NOMO-1 treated with dmso at 0.1 percent for 144 hours (cell line): ENCODE measurements around the gene BTNL2.
"Not testable (repeated sequence)": the region's sequence is repeated elsewhere in the genome, so short reads cannot be mapped to it uniquely, and the experiment has no call there.

Experiments used
- DNase-seq: peaks from one replicate; lab custom pipeline; 2025; ENCODE audit not compliant: unreplicated experiment; lab: John Stamatoyannopoulos, UW

BTNL2 gene, protein sequence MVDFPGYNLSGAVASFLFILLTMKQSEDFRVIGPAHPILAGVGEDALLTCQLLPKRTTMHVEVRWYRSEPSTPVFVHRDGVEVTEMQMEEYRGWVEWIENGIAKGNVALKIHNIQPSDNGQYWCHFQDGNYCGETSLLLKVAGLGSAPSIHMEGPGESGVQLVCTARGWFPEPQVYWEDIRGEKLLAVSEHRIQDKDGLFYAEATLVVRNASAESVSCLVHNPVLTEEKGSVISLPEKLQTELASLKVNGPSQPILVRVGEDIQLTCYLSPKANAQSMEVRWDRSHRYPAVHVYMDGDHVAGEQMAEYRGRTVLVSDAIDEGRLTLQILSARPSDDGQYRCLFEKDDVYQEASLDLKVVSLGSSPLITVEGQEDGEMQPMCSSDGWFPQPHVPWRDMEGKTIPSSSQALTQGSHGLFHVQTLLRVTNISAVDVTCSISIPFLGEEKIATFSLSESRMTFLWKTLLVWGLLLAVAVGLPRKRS

DNA sequence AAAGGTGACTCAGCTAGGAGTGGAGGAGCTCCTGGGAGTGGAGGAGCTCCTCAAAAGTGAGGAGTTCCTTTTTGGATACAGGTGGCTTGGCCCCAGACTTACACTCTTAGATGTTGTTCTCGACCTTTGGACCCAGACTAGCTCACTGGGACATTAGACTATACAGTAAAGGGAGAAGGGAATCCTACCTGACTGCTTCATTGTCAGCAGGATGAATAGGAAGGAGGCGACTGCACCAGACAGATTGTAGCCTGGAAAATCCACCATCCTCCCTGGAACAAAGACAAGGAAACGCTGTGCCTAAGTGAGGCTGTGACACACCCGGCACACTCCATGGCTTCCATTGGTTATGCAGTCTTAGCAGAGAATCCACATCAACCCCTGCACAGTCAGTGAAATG, at the start of gene BTNL2:
Gene BTNL2 (minus strand): TSS at position 325 of the 400 bp plus-strand sequence. CDS start 58 bp downstream, at position 267.
- no peak for DNase-seq

DNA sequence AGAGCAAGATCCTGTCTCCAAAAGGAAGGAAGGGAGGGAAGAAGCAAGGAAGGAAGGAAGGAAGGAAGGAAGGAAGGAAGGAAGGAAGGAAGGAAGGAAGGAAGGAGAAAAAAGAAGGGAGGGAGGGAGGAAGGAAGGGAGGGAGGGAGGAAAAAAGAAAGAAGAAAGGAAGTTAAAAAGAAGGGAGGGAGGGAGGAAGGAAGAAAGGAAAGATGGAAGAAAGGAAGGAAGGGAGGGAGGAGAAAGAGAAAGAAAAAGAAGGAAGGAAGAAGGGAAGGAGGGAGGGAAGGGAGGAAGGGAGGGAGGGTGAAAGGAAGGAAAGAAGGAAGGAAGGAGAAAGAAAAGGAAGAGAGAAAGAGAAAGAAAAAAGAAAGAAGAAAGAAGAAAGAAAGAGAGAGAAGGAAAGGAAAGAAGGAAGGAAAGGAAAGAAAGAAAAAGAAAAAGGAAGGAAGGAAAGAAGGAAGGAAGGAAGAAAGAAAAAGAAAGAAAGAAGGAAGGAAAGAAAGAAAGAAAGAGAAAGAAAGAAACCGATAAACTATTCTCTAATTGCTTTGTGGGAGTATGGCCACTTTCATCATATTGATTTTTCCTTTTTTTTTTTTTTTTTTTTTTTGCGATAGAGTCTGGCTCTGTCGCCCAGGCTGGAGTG, 42.2 kb upstream of the BTNL2 start:
- DNase-seq: no peak

DNA sequence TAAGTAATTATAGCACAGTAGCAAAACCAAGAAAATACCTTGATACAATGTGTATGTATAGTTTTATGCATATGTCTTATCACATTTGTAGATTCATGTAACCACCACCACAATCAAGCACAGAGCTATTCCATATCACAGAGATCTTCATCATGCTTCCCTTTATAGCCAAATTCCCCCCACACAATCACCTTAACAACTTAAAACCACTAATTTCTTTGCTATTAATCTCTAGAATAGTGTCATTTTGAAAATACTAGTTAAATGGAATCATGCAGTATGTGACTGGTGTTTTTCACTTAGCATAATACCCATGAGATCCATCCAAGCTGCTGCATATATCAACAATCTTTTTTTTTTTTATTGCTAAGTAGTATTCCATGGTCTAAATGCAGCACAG, 41.0 kb upstream of the BTNL2 start:
- DNase-seq: no peak

DNA sequence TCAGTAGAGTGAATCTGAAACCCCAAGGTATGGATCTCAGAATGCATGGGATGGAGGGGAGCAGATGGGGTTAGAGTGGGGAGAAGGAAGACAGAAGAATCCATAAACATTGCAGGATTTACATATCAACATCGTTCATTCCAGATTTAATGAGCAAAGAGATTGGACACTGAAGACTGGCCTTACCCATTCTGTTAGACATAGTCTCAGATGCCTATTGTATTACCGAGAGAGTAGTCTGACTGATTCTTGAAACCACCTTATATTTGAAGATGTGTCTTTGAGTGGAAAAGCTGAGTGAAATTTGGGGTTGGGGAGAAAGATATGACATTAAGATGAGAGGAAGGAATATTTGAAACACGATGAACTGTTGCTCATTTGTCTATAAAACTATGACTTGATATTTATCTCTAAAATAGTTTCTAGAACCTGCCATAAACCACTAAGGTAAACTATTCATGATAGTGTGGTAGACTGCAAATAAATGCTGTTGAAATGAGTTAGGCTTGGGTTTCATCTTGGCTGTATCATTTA, 38.4 kb upstream of the BTNL2 start:
- DNase-seq: no peak

DNA sequence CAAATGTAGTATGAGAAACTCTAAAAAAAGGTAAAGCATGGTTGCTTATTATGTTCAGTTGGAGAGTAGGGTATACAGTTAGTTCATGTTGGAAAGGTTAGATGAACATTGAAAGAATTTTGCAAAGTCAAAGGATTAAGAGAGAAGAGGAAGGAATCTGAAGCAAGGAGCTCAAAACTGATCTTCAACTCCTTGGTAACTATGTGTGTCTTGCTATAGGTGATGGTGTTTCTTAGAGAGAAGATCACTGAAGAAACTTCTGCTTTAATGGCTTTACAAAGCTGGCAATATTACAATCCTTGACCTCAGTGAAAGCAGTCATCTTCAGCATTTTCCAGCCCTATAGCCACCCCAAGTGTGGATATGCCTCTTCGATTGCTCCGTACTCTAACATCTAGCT, 37.5 kb upstream of the BTNL2 start:
- DNase-seq: no peak

DNA sequence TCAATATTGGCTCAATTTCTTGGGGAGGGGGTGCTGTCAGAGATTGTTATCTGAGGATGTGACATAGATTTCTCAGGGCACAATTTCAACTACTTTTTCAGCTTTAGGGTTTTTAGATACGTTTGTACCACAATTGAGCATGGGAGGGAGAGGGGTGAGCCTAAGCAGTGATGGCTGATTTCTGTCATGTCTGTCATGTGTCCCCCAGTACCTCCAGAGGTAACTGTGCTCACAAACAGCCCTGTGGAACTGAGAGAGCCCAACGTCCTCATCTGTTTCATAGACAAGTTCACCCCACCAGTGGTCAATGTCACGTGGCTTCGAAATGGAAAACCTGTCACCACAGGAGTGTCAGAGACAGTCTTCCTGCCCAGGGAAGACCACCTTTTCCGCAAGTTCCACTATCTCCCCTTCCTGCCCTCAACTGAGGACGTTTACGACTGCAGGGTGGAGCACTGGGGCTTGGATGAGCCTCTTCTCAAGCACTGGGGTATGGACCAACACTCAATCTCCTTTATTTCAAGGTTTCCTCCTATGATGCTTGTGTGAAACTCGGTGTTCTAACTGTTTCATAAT, 36.1 kb upstream of the BTNL2 start:
- no peak for DNase-seq

DNA sequence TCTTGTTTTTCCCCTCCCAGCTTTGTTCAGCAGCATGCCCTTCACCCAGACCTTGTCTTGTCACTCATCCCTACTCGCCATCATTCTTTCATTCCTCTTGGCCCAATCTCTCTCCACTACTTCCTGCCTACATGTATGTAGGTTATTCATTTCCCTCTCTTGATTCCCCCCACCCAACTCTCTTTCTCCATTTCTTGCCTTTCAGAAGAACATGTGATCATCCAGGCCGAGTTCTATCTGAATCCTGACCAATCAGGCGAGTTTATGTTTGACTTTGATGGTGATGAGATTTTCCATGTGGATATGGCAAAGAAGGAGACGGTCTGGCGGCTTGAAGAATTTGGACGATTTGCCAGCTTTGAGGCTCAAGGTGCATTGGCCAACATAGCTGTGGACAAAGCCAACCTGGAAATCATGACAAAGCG, 35.3 kb upstream of the BTNL2 start:
- no peak for DNase-seq

DNA sequence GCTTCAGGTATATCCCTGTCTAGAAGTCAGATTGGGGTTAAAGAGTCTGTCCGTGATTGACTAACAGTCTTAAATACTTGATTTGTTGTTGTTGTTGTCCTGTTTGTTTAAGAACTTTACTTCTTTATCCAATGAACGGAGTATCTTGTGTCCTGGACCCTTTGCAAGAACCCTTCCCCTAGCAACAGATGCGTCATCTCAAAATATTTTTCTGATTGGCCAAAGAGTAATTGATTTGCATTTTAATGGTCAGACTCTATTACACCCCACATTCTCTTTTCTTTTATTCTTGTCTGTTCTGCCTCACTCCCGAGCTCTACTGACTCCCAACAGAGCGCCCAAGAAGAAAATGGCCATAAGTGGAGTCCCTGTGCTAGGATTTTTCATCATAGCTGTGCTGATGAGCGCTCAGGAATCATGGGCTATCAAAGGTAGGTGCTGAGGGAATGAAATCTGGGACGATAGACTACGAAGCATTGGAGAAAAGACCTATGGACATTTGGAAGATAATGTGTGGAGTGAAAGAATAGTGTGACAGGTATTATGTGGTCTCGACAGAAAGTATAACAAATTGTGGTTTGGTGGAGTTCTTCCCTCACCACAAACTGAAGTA, 32.7 kb upstream of the BTNL2 start, which contains the start of gene HLA-DRA:
Gene HLA-DRA (plus strand): TSS at position 286 of the 613 bp plus-strand sequence. CDS start 64 bp downstream, at position 350.
- peak; percentile 86 for DNase-seq

DNA sequence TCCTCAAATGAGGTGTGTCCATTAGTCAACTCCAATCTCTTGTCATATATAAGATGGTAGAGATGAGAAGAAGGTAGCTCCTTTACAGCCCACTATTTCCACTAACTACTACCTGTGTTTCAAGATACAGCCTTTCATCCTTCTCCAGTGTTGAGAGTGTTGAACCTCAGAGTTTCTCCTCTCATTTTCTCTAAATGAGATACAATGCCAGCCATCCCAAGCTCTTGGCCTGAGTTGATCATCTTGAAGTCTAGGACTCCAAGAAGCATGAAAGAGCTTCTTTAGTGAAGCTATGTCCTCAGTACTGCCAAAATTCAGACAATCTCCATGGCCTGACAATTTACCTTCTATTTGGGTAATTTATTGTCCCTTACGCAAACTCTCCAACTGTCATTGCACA, 32.2 kb upstream of the BTNL2 start:
- no peak for DNase-seq

DNA sequence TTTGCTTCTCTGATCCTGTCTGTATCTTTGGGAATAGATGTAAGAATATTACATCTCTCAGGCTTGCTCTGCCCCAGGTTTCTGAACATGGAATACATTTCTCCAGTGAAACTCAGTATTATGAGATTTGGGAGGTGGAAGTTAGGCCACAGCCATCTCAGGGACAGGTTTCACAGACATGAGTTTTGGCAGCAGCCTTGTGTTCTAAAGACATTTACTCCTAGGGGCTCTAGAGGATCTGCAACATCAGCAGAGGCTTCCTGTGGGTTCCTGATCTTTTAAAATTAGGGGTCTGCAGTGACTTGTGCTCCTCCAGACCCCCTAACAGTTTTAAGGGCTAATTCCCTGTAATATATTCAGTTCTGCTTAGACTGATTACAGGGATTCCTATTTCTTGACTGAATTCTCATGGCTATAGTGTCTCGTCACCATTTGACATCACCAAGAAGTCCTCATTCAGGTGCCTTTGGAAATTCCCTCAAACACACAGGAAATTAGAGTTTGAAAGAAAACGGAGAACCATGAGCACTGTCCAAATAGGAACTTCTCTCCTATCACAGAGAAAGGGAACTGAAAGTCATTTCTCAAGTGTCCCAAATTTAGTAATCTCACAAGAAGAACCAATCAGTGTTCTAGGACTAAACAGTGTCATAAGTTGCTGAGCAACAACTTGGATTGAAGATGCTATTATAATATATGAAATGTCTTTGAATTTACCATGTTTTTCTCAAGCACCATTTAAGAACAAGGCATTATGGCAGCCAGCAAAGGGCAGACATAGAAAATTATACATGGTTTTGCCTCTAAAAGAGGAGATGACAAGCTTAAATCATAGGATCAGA, 30.2 kb upstream of the BTNL2 start:
- DNase-seq: peak; percentile 70

DNA sequence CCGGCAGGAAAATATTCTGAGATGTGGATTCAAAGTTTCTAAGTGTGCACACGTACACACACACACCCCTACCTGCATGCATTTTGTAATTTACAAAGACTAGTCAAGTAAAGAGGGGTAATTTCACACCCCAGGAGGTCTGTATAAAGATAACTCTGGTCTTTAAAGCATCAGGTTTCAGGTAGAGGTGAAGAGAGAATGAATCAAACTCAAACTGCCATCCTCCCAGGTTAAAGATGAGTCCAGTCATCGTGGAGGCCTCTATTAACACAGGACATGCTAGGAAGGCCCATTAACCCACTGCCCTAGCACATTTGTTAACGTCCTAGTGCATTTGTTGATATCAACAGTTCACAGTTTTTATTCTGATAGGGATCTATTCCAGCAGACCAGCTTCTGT, 29.2 kb upstream of the BTNL2 start:
- DNase-seq: no peak

DNA sequence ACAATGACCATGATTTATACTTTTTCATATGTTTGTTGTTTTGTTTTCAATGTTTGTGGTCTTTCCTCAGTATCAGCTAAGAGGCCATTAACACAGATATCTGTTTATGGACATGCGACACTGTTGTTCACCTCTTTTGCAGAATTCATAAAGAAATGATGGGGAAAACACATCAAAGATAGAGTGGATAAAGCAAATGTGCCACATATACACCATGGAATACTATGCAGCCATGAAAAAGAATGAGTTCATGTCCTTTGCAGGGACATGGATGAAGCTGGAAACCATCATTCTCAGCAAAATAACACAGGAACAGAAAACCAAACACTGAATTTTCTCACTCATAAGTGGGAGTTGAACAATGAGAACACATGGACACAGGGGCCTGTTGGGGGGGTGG, 27.0 kb upstream of the BTNL2 start:
- not testable (repeated sequence) for DNase-seq

DNA sequence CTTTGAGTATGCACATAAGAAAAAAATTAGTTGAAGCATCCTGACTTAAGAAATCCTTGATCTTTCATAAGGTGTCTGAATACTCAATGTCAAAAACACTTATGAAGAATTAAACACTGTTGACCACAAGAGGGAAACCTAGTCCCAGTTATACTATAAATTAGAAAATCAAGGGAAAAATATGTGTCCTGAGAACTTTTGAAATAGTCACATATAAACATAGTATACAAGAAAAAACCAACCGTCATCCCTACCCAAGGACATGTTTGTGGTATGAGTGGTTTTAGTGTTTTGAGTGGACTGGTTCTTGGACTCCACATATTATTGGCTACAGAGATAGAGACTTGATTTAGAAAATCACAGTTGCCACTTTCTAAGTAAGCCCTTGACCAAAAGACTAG, 25.1 kb upstream of the BTNL2 start:
- DNase-seq: no peak

DNA sequence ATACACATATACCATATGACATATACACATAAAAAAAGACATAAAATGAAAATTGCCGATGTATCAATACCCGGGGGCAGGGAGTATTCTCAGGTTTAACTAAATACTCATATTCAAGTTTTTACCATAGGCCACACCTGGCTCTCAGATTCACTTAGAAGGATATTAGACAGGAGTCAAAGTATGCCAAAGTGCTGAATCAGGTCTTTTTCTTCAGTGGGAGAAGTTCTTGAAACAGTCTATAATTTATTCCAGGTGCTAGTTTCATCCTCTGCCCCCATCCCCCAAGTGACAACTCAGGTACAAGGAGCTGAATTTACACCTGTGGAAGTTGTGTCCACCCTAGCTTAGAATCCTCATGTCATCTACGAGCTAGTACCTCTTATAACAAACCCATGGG, 24.2 kb upstream of the BTNL2 start:
- DNase-seq: no peak

DNA sequence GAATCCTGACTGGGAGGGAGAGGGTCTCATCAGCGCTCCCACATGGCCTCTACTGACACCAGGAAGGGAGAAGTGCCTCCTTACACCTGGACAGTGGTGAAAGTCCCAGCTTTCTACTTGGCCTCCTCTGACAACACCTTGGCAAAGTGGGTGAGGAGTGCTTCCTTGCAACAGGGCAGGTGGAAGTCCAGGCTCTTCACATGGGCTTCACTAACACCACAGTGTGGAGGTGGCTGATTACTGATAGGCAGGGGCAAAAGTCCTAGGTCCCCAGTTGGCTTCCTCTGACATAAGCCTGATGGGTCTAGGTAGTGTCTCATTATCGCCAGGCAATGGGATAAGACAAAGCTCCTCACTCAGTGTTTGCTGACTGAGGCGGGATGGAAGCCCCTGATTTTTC, 23.2 kb upstream of the BTNL2 start:
- no peak for DNase-seq

DNA sequence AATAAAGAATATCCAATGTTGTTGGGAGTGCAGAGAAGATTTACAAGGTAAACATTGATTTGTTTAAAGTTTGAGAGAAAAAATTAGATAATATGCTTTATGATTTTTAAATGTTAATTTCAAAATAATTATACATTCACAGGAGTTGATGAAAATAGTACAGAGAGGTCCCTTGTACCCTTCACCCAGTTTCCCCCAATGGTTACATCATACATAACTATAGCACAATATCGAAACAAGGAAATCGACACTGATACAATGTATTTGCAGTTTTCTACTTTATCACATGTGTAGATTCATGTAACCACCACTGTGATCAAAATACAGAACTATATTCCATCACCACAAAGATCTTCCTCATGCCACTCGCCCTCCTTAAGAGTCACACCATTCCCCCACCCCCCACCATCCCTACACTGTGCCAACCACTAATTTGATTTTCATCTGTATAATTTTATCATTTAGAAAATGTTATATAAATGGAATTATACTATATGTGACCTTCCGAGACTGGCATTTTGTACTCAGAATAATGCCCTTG, 21.0 kb upstream of the BTNL2 start:
- no peak for DNase-seq

DNA sequence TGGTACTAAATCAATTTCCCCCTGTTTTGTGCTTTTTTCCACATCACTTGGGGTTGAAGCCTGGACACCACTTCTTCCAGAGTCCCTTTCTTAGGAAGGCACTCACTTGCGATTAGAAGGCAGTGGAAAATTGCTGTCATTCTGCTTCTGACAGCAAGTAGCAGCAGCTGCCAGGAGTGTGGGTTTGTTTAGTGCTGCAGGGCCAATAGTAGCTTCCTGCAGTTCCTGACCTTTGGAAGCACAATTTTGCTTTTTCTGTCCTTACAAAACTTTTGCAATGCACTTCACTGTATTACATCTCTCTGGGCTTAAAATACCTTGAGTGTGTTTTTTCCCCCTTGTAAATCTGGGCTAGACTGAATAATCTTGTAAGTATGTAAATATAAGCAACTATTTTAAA, 20.2 kb upstream of the BTNL2 start:
- DNase-seq: no peak

DNA sequence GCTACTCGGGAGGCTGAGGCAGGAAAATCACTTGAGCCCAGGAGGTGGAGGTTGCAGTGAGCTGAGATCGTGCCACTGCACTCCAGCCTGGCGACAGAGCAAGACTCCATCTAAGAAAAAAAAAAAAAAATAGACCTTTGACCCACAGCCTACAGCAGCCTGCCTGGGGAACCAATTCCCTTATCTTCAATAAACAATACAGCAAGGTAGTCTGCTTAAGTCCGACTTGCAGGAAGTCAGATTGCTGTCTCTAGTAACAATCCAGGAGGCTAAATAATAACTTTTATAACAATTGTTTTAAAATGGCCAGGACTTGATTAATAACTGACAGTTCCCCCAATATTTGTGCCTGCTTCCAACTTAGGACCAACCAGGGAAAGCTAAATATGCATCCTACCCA, 19.4 kb upstream of the BTNL2 start:
- no peak for DNase-seq

DNA sequence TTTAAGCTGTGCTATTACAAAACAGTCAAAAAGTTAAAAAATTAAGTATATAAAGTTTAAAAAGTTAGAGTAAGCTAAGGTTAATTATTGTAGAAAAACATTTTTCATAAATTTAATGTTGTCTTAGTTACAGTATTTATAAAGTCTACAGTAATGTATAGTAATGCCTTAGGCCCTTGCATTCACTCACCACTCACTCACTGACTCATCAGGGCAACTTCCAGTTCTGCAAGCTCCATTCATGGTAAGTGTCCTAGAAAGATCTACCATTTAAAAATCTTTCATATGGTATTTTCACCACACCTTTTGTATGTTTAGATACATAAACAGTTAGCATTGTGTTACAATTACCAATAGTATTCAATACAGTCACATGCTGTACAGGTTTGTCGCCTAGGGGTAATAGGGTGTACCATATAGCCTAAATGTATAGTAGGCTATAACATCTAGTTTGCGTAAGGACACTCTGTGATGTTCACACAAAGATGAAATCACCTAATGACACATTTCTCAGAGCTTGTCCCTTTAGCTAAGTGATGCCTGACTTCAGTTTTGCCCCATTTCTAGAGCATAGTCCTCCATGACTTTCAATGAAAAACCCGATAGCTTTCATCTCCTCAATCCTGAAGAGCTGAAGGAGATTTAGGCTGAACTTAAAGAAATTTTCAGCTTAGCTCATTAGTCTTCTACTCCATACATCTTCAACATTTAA, 17.8 kb upstream of the BTNL2 start:
- DNase-seq: no peak
